PFSK-1 (cell line): ENCODE measurements around the gene ENTREP3. TPM values are rescaled to one million over a fixed set of nuclear protein-coding genes. Genes with fewer than 3 reads are reported as not detected.

ENCODE experiments used
- FOXP2 ChIP-seq: optimal IDR thresholded peaks from 2 replicates; pipeline ENCODE3; 2011; ENCODE audit warnings: borderline replicate concordance, control low read depth, inconsistent platforms; ENCODE audit not compliant: insufficient read depth; ENCODE audit errors: extremely low read length, extremely low read depth
- POLR2AphosphoS5 ChIP-seq: IDR thresholded peaks from 2 replicates; pipeline ENCODE4 v1.6.1; 2012; ENCODE audit warnings: low read depth, mild to moderate bottlenecking, control low read depth, low read length, moderate library complexity
- SIN3A ChIP-seq: IDR thresholded peaks from 2 replicates; pipeline ENCODE4 v1.6.1; 2012; ENCODE audit warnings: mild to moderate bottlenecking, low read length, moderate library complexity, borderline replicate concordance; ENCODE audit not compliant: insufficient read depth
- TAF1 ChIP-seq: IDR thresholded peaks from 2 replicates; pipeline ENCODE4 v1.6.1; 2012; ENCODE audit warnings: low read length, control low read depth, borderline replicate concordance; ENCODE audit not compliant: insufficient read depth
- polyA plus RNA-seq: library from polyadenylated mRNA; unstranded; fragments of >200 nt; gene quantifications from one replicate; pipeline ENCODE4 v1.2.1, GENCODE V29; 2012; ENCODE audit warnings: low read depth, missing spikeins; ENCODE audit not compliant: insufficient read length
- TF ChIP-seq, protein P1 (sequence below), 2 experiments: IDR thresholded peaks; 2 replicates each; pipeline versions ENCODE4 v1.6.1 to v1.8.0; 2011 to 2012; ENCODE audit warnings: low read depth in 2 of 2, low read length in 2 of 2, control low read depth in 1 of 2, inconsistent platforms in 1 of 2, mild to moderate bottlenecking in 1 of 2, moderate library complexity in 1 of 2; ENCODE audit not compliant: insufficient read depth in 1 of 2

ENTREP3 gene, protein sequence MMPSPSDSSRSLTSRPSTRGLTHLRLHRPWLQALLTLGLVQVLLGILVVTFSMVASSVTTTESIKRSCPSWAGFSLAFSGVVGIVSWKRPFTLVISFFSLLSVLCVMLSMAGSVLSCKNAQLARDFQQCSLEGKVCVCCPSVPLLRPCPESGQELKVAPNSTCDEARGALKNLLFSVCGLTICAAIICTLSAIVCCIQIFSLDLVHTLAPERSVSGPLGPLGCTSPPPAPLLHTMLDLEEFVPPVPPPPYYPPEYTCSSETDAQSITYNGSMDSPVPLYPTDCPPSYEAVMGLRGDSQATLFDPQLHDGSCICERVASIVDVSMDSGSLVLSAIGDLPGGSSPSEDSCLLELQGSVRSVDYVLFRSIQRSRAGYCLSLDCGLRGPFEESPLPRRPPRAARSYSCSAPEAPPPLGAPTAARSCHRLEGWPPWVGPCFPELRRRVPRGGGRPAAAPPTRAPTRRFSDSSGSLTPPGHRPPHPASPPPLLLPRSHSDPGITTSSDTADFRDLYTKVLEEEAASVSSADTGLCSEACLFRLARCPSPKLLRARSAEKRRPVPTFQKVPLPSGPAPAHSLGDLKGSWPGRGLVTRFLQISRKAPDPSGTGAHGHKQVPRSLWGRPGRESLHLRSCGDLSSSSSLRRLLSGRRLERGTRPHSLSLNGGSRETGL
- polyA plus RNA-seq, result 83.7 TPM

DNA sequence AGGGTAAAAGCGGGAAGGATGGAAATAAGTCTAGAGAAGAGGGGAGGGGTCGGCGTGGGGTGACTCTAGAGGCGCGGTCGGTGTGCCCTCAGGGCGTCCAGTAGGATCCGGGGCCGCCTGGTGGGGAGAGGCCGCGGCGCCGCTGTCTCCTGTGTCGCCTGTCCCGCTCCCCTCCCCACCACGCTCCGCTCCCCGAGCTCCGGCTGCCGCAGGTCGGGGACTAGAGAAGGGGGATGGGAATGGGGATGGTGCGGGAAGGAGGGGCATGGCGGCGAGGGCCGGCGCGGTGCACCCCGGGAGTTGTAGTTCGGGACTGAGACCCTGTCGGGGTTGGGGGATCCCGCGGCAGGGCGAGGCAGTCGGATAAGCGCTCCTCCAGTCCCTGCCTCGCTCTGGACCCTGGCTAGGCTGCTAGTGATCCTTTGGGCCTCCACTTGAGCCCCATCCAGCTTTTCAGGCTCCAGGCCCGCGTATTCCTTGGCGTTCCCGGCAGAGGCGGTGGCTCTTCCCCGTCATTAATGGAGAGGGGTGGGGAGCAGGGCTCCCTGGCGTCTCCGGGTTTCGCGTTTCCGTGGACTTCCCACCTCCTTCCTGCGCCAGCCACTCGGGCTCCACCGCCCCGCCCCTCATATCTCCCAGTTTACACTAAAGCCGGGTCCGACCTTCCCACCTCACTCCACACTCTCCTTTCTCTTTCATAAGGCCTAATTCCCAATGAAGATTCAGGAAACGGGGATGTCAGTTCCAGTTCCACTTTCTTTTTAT, at the start of gene ENTREP3:
TSS of gene ENTREP3 (minus strand) at position 241 of the 765 bp plus-strand sequence. CDS start 606 bp downstream, outside the sequence.
- no peak for TF ChIP-seq FOXP2
- TF ChIP-seq POLR2AphosphoS5, result peak; percentile 96
- TF ChIP-seq SIN3A, result peak; percentile 89; the same call in 1 of the 2 replicates
- peak; percentile 96 for TF ChIP-seq TAF1
- TF ChIP-seq, protein P1, sequence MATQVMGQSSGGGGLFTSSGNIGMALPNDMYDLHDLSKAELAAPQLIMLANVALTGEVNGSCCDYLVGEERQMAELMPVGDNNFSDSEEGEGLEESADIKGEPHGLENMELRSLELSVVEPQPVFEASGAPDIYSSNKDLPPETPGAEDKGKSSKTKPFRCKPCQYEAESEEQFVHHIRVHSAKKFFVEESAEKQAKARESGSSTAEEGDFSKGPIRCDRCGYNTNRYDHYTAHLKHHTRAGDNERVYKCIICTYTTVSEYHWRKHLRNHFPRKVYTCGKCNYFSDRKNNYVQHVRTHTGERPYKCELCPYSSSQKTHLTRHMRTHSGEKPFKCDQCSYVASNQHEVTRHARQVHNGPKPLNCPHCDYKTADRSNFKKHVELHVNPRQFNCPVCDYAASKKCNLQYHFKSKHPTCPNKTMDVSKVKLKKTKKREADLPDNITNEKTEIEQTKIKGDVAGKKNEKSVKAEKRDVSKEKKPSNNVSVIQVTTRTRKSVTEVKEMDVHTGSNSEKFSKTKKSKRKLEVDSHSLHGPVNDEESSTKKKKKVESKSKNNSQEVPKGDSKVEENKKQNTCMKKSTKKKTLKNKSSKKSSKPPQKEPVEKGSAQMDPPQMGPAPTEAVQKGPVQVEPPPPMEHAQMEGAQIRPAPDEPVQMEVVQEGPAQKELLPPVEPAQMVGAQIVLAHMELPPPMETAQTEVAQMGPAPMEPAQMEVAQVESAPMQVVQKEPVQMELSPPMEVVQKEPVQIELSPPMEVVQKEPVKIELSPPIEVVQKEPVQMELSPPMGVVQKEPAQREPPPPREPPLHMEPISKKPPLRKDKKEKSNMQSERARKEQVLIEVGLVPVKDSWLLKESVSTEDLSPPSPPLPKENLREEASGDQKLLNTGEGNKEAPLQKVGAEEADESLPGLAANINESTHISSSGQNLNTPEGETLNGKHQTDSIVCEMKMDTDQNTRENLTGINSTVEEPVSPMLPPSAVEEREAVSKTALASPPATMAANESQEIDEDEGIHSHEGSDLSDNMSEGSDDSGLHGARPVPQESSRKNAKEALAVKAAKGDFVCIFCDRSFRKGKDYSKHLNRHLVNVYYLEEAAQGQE (IDR thresholded peaks at IDR 0.05; ENCODE audit: insufficient read depth in 1 of 2, low read depth in 2 of 2, low read length in 2 of 2), result 0 out of 4 replicates have a peak, but pooled peaks of 1 of the 2 experiments have one; percentile 52

DNA sequence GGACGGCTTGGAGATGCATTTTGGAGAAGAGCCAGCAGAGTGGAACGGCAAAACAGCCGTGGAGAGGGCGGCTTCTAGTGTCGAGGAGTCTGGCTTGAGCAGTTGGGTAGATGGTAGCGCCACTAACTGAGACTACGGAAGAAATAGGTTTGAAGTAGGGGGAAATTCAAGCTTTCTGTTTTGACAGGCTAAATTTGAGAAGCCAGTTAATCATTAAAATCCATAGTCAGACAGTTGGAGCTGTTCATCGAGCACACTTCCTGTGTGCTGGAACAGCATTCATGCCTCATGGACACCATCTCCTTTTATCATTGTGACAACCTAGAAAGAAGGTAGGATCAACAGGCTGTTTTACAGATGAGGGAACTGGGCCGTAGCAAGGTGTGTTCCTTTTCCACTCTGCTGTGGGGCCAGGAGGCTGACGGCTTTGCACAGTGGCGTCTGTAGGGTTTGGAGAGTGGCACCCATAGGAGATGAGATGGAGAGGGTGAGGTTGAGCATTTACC, 49.3 kb upstream of the ENTREP3 start:
- TF ChIP-seq FOXP2 (no peak), TAF1 (no peak), POLR2AphosphoS5 (no peak), SIN3A (no peak)
- TF ChIP-seq, protein P1 (IDR thresholded peaks at IDR 0.05; ENCODE audit: insufficient read depth in 1 of 2, low read depth in 2 of 2, low read length in 2 of 2), result no peak

DNA sequence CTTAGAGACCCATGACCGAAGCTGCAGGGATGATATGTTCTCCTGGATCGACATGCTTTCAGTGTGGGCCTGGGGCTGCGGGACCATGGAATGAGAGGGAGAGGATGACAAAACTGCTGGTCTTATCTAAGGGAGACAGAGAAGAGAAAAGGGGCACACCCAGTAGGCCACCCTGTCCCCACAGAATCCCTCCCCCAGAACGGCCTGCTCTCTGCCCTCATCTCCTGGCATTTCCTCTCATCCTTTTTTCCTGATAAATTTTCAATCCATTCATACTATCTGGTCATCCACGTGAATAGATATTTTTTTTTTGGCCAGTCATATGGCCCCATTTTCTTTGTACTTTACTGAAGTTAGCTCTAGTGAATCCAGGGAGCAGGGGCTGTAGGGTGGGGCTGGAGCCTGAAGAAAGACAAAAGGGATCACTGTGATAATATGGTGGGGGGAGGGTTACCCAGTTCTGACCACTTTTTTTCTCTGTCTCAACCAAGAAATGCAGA, 46.1 kb upstream of the ENTREP3 start, which contains the start of gene PKLR:
TSS of gene PKLR (minus strand) at position 97 of the 500 bp plus-strand sequence. CDS start at position 54, 43 bp downstream.
- TF ChIP-seq SIN3A, result no peak
- TF ChIP-seq TAF1, result no peak
- no peak for TF ChIP-seq FOXP2
- no peak for TF ChIP-seq POLR2AphosphoS5
- TF ChIP-seq, protein P1 (IDR thresholded peaks at IDR 0.05; ENCODE audit: insufficient read depth in 1 of 2, low read depth in 2 of 2, low read length in 2 of 2), result no peak

DNA sequence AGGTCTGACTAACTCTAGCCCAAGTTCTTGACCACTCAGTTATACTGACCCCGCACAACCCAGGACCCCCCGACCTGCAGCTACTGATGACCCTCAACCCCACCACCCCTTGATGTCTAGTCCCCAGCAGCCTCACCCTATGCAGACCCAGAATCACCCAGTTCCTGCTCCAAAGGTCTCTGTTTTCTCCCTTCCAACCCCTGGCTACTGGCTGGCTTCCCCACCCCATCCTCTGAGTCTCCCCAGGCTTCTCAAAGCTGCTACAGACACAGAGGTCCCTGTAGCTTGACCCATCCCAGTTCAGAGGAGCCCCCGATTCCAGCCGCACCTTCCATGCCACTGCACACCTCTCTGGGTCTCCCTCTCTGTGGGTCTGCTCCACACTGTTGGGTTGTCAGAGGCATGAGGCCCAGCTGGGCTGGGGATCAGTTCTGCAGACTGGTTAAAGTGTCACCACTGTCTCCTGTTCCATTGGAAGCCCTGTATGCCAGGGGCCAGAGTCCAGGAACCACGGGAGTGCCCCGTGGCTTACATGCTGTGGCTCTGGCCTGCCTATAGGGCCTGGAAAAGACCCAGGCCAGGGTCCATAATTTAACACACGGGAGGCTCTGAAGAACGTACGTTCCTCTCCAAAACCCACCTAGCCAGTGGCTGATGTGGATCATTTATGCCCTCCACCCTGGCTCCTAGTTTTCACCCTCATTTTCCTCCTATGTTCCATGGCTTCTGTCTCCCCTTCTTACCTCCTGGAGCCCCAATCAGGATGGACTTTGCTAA, 45.5 kb upstream of the ENTREP3 start:
- TF ChIP-seq SIN3A, result no peak
- TF ChIP-seq, protein P1 (IDR thresholded peaks at IDR 0.05; ENCODE audit: insufficient read depth in 1 of 2, low read depth in 2 of 2, low read length in 2 of 2), result no peak
- TF ChIP-seq POLR2AphosphoS5, result no peak
- no peak for TF ChIP-seq TAF1
- TF ChIP-seq FOXP2, result no peak
